Measurements from ENCODE around the gene YAE1.

DNA sequence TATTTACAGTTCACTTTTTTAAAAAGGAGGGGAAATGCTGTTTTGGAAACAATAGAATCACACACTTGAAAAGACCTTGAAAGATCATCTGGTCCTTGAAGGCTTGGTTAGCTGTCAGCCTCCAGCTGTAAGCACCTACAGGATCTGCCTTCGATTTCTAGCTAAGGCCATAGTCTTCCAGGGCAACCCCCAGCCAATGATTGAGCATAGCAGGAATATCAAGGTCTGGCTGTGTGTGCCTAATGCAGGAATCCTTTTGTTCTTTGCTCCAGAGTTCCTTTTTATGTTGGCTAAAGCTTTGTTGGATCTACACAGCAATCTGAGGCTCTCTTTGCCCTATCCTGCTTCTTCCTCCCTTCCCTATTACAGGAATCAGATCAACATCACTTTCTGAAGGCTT lies 5.2 kb upstream of the YAE1 start:
- TF ChIP-seq, protein P1, sequence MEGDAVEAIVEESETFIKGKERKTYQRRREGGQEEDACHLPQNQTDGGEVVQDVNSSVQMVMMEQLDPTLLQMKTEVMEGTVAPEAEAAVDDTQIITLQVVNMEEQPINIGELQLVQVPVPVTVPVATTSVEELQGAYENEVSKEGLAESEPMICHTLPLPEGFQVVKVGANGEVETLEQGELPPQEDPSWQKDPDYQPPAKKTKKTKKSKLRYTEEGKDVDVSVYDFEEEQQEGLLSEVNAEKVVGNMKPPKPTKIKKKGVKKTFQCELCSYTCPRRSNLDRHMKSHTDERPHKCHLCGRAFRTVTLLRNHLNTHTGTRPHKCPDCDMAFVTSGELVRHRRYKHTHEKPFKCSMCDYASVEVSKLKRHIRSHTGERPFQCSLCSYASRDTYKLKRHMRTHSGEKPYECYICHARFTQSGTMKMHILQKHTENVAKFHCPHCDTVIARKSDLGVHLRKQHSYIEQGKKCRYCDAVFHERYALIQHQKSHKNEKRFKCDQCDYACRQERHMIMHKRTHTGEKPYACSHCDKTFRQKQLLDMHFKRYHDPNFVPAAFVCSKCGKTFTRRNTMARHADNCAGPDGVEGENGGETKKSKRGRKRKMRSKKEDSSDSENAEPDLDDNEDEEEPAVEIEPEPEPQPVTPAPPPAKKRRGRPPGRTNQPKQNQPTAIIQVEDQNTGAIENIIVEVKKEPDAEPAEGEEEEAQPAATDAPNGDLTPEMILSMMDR (IDR thresholded peaks at IDR 0.05): no peak
- TF ChIP-seq POLR2A (IDR thresholded peaks at IDR 0.05): no peak

Data from transverse colon (tissue), 3 donors.